ENCODE results near the gene DRC3. TPM values are rescaled to one million over a fixed set of nuclear protein-coding genes. Genes with fewer than 3 reads are reported as not detected.

The DRC3 gene
- total and polyA plus RNA-seq, 2 donors (not counting 3 experiments of a cell fraction or from before 2014, with no cell fraction given), result 1.6 to 2.9 TPM

- no peaks in the 10 kb centered on the region for H3K36me3 ChIP-seq (ENCODE audit: control insufficient read depth in 2 of 2, extremely low read depth in 1 of 2, insufficient read depth in 2 of 2, low read length in 2 of 2)
- no peak overlapping the region for H3K4me2 ChIP-seq (ENCODE audit: insufficient read depth, low read length)
- no peak overlapping the region for H3K27ac ChIP-seq (ENCODE audit: insufficient read depth, low read depth, low read length)
- DNase-seq (ENCODE audit: low read depth, low spot score) (no peak), FAIRE-seq (no peak)
- no peaks in the 10 kb centered on the region for H4K20me1 ChIP-seq (replicated peaks; ENCODE audit: control insufficient read depth, extremely low read depth, insufficient read depth, low read length)
- no peak overlapping the region for H2AFZ ChIP-seq (ENCODE audit: low read depth, low read length)
- POLR2A ChIA-PET, result no interaction called here
- no peak overlapping the region for H3K9ac ChIP-seq (replicated peaks; ENCODE audit: extremely low read depth, insufficient read depth, low read length)
- CTCF ChIA-PET, result interaction anchor here (0.6 to 1.4 kb wide), 2 partner anchors 13 to 1133 kb away, joined by 3 to 4 read pairs; no protein-coding TSS in a partner anchor
- no peaks in the 10 kb centered on the region for H3K4me1 ChIP-seq (ENCODE audit: control insufficient read depth, extremely low read depth, insufficient read depth, low read length)
- H3K4me3 ChIP-seq (replicated peaks in 1 of 3; ENCODE audit: insufficient read depth in 1 of 3, low read depth in 1 of 3, low read length in 3 of 3), result no peak overlapping the region
- no peaks in the 10 kb centered on the region for H3K9me3 ChIP-seq (replicated peaks; ENCODE audit: control insufficient read depth, insufficient read depth, low read length)
- dilution Hi-C loops (cut with MboI; ENCODE audit: extremely low pct_ligation_motif_present, low sequenced_read_pairs), result no loop called here
- no peak for TF ChIP-seq FOS (IDR thresholded peaks at IDR 0.05; ENCODE audit: borderline replicate concordance, insufficient read depth, low read length)
- no peak for TF ChIP-seq POLR2AphosphoS5 (IDR thresholded peaks at IDR 0.05; ENCODE audit: insufficient read depth, low read depth, low read length)
- no peak for TF ChIP-seq MAX (IDR thresholded peaks at IDR 0.05; ENCODE audit: insufficient read depth, insufficient read length)
- no peak for TF ChIP-seq MYC (IDR thresholded peaks at IDR 0.05; ENCODE audit: low read depth, low read length)
- no TSS peak for BruUV-seq (replicated peaks)
- H3K27me3 ChIP-seq (ENCODE audit: control insufficient read depth in 2 of 2, insufficient read depth in 2 of 2, low read length in 2 of 2), result no peaks in the 10 kb centered on the region
- H3K79me2 ChIP-seq (ENCODE audit: control insufficient read depth, insufficient read depth, low read length), result no peaks in the 10 kb centered on the region
- no peaks in the 10 kb centered on the region for H3K9me1 ChIP-seq (replicated peaks; ENCODE audit: control insufficient read depth, extremely low read depth, insufficient read depth, low read length)
- intact Hi-C loops (cut with micrococcal nuclease), result no loop called here
These were observed 14.7 kb downstream of the DRC3 start for GRCh38 chr17:17987187-17987896.

- Histone ChIP-seq H3K27me3 (ENCODE audit: control insufficient read depth in 2 of 2, insufficient read depth in 2 of 2, low read length in 2 of 2) (no peaks in the 10 kb centered on the region), H3K9me3 (replicated peaks; ENCODE audit: control insufficient read depth, insufficient read depth, low read length) (no peaks in the 10 kb centered on the region), H3K36me3 (ENCODE audit: control insufficient read depth in 2 of 2, extremely low read depth in 1 of 2, insufficient read depth in 2 of 2, low read length in 2 of 2) (no peaks in the 10 kb centered on the region), H2AFZ (ENCODE audit: low read depth, low read length) (no peak overlapping the region), H4K20me1 (replicated peaks; ENCODE audit: control insufficient read depth, extremely low read depth, insufficient read depth, low read length) (no peaks in the 10 kb centered on the region), H3K4me2 (ENCODE audit: insufficient read depth, low read length) (no peak overlapping the region), H3K9ac (replicated peaks; ENCODE audit: extremely low read depth, insufficient read depth, low read length) (no peak overlapping the region), H3K79me2 (ENCODE audit: control insufficient read depth, insufficient read depth, low read length) (no peaks in the 10 kb centered on the region), H3K4me1 (ENCODE audit: control insufficient read depth, extremely low read depth, insufficient read depth, low read length) (no peaks in the 10 kb centered on the region), H3K9me1 (replicated peaks; ENCODE audit: control insufficient read depth, extremely low read depth, insufficient read depth, low read length) (no peaks in the 10 kb centered on the region), H3K4me3 (replicated peaks in 1 of 3; ENCODE audit: insufficient read depth in 1 of 3, low read depth in 1 of 3, low read length in 3 of 3) (no peak overlapping the region), H3K27ac (ENCODE audit: insufficient read depth, low read depth, low read length) (no peak overlapping the region)
- DNase-seq (ENCODE audit: low read depth, low spot score), result no peak
- intact Hi-C loops (cut with micrococcal nuclease), result no loop called here
- dilution Hi-C loops (cut with MboI; ENCODE audit: extremely low pct_ligation_motif_present, low sequenced_read_pairs), result no loop called here
- no peak for FAIRE-seq
- ChIA-PET CTCF (interaction anchor here (1.4 kb wide), 1 partner anchor 14 kb away, joined by 3 read pairs; no protein-coding TSS in a partner anchor), POLR2A (no interaction called here)
- BruUV-seq (replicated peaks), result no TSS peak
- TF ChIP-seq GATA2 (IDR thresholded peaks at IDR 0.05; ENCODE audit: insufficient read depth, insufficient read length, low read depth, low read length) (no peak), FOS (IDR thresholded peaks at IDR 0.05; ENCODE audit: borderline replicate concordance, insufficient read depth, low read length) (no peak)
These were observed 15.2 kb downstream of the DRC3 start for GRCh38 chr17:17987901-17988300.
